HG03521 (cell line): ENCODE data around the gene CDKL2.
A peak's percentile ranks its signal among the peaks of the same experiment; 100 is the strongest.
"Not testable (repeated sequence)": the region's sequence is repeated elsewhere in the genome, so short reads cannot be mapped to it uniquely, and the experiment has no call there.

ENCODE experiments used
- ATAC-seq: cut with Tn5 transposase; IDR thresholded peaks from one replicate; pipeline ENCODE4 v1.9.1; 2021; ENCODE audit warnings: mild to moderate bottlenecking, moderate library complexity; ENCODE audit not compliant: unreplicated experiment

The CDKL2 gene

DNA sequence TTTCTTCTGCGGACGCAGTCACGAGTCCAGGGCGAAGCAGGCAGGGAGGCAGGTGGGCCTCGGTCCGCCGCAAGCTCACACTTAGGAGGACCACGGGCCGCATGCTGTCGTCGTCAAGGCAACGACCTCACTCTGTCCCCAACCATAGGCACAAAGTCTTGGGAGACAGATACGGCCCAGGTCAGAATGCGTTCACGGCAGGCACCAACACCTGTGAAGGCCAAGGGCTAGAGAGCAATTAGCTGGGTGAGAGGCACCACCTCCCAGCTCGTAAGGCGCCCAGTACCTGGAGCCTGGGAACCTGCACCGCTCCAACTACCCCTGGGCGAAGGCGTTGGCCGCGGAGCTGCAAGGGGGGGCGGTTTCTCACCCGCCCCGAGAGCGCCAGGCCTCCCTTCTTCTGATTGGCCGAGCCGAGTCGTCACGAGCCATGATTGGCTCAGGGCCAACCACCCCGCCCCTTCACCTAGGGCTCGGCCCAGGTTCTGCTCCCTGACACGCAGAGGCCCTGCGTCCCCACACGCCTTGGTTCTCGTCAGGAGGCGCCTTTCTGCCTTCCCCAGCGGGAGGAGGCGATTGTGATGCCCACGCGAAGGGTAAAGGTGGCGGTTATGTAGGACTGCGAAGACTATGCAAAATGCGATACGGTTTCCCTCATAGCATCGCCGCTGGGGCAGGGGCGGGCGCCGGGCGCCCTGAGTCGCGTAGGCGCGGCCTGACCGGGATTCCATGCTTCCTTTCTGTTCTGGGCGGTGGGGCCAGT, at the start of gene CDKL2:
Gene CDKL2, minus strand, starts transcription at position 355 of the 763 bp plus-strand sequence. CDS start 4,540 bp downstream, outside the sequence.
- peak; percentile 99 for ATAC-seq

DNA sequence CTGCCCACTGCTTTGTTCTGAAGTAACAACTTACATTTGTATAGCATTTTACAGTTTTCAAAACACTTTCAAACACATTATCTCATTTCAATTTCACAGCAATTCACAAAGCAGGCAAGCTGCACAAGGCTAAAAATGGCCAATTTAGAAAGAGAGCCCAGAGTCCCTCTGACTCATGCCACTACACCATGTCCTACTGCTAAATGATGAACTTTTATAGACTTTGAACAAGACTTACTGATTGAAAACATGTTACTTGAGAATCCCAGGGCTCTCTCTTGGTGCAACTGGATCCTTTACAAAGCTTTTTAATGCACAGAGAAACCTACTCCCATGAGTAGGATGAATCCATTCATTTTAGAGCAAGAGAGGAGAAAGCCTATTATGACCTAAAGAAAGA, 48.6 kb upstream of the CDKL2 start:
- ATAC-seq = no peak

DNA sequence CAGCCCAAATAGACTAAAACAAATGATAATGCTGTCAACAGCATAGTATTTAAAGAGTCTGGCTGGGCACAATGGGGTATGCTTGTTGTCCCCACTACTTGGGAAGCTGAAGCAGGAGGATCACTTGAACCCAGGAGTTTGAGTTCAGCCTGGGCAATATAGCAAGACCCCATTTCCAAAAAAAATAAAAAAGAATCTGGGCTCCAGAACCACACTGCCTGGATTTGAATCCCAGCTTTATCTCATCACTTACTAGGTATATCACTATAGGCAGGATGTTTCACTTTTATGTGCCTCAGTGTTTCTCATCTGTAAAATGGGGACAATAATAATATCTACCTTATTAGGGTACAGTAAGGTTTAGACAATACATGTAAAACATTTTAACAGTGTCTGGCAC, 48.1 kb upstream of the CDKL2 start:
- no peak for ATAC-seq

DNA sequence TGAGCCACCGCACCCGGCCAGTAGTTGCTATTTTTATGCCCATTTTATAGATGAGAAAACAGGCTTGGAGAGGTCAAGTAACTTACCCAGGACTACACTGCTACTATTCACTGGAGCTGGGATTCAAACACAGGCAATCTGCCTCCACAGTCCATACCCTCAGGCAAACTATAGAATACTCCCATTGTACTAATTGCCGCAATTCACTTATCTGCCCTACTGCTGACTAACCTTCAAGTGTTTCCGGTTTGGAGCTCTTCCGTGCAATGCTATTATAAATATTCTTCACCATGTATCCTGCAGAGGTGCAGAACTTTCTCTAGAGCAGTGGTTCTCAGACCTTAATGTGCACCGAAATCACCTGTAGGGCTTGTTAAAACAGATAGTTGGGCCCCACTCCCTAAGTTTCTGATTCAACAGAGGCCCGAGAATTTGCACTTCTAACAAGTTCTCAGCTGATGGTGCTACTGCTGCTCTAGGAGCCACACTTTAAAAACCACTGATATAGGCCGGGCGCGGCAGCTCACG, 44.7 kb upstream of the CDKL2 start:
- no peak for ATAC-seq

DNA sequence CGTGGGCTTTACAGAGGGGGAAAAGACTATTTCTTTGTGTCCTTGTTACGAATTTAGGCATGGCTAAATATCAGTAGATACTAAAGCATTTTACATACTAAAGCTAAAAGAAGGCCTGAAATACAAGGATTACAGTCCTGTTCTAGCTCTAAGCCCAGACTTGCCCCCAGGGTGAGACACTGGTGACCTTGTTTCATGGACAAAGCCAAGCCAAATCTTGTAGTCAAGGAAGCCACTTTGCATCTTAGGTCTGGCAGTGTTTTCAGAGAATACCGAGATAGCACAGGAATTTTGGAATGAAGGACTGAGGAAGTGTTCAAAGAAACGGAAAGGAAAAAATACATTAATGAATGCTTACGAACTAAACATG, 43.6 kb upstream of the CDKL2 start:
- no peak for ATAC-seq

DNA sequence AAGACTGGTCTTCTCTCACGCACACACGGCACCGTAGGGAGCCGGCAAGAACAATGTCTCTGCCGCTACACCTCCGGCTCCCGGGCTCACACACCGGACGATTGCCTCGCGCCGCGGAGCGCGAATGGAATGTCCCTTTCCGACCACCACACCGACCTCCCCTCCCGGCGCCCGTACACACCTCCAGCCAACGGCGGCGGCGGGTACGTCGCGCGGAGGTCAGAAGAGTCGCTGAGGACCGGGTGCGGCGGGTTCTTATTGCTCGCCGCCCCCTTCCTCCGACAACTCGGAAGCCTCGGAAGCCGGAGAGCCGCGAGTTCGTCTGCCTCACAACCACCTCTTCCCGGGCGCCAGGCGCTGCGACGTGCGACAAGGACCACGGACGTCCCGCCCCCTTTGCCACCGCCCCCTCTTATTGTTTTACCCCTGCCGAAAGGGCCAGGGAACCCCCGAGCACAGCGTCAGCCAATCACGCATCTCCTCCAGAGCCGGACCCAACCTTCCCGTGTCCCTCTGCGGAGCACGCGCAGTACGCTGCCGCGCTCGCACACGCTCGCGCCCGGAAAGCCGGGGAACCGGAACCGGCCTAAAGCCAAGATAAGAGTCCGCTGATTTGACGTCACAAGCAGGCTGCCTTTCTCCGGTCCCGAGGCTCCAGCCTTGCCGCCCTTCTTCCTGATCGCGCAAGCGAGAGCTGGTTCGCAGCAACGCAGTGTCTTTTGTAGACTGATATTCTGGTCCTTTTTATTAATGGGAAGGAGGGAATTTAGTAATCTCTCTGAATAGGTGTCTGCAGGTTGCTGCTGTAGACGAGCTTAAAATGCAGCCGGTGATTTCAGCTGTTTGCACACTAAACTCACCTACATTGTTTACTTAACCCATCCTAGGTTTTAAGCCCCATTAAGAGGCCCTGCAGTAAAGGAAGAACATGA, 43.0 kb upstream of the CDKL2 start, which contains the start of gene G3BP2:
Gene G3BP2, minus strand, starts transcription at position 385 of the 932 bp plus-strand sequence. CDS start 11,386 bp downstream, outside the sequence.
- peak; percentile 92 for ATAC-seq

DNA sequence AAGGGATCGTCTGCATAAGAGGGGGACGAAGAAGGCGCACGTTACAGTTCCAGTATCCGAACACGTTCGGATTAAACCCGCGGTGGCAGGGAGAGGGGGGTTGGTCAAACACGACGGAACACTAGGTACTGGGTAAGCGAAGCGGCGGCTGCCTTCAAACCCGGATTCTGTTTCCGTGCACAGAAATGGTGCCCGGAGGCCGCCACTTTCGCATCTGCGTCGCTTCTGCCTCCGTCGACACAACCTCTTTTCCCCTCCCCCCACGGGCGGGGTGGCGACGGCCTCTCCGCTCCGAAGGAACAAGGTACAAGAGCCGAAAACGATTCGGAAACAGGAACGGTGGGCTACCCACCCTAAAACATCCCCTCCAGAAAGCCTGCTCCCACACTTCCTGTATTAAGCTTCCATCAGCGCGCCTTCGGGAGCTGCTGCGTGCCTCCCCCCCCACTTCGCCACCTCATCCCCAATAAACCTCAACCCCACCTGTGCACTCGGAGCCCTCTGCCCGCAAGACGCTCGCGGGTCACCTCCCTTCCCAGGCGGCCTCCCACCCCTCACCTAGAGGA, 42.2 kb upstream of the CDKL2 start:
- ATAC-seq = peak; percentile 26

DNA sequence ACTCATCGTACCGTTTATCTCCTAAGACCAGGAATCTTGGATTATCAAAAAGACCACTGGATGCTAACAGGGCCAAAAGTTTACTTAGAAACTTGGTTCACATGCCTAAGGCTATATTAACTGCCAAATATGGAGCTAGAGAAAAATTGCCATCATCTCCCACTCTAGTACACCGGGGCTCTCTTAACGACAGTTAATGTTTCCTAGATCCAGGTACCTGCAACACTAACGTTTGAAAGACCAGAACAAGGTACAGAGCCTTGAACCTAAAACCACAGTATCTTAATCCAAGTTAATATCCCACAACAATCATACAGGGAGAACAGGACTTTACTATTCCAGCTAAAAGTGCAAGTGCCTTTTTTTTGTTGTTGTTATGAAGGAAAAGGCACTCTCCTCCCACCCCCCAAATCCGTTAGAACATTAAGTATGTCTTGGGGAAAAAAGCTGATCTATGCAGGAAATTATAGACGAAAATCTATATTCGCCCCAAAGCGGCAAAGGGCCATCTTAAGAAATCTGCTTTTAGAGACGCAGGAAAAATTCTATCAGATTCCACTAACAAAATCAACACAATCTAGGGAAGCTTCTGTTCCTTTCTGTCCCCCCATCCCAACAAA, 41.6 kb upstream of the CDKL2 start:
- no peak for ATAC-seq

DNA sequence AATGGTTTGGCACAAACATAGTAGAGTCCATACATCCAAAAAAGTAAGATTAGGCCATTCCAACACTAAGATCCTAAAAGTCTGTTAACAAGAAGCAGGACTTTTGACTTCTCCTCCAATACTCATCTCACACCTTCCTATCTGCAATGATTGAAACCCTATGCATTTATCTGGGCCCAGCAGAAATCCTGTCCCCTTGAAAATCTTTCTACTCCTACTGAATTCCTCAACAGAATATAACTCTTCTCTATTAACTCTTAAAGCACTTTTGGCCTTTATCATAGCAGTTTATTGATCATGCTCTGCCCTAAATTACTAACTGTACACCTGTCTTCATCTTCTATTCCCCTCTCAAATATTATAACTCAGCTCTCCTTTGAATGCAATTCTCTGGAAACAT, 38.3 kb upstream of the CDKL2 start:
- no peak for ATAC-seq

DNA sequence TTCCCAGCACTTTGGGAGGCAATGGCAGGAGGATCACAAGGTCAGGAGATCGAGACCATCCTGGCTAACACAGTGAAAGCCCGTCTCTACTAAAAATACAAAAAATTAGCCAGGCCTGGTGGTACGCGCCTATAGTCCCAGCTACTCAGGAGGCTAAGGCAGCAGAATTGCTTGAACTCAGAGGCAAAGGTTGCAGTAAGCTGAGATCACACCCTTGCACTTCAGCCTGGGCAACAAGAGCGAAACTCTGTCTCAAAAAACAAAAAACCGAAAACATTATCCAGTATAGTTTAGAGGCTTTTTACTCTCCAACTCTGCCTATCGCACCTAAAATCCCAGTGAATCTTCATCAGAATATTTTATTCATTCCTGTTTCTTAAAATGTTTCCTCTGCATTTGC, 37.3 kb upstream of the CDKL2 start:
- not testable (repeated sequence) for ATAC-seq

DNA sequence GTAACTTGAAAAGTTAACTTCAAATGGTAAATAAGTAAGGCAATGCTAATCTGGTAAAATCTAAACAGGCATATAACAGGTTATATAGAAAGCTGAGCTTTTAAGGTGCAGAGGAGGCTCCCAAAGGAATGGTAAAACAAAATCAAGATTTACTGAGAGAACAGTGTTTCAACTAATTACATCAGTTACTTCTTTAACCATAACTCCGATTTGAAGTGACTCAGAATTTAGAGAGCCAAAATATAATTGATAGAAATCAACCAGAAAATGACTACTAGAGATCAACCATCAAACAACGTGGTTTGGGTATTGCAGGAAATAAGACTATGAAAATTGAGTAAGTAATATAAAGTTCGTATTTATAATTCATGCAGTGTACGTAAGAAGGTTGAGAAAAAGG, 36.0 kb upstream of the CDKL2 start:
- no peak for ATAC-seq

DNA sequence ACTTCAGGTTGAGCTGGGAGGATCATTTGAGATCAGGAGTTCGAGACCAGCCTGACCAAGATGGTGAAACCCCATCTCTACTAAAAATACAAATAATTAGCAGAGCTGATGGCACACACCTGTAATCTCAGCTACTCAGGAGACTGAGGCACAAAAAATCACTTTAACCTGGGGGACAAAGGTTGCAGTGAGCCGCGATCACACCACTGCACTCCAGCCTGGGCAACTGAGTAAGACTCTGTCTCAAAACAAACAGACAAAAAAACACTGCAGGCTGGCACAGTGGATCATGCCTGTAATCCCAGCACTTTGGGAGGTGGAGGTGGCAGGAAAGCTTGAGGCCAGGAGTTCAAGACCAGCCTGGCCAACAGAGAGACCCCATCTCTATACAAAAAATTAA, 34.3 kb upstream of the CDKL2 start:
- not testable (repeated sequence) for ATAC-seq

DNA sequence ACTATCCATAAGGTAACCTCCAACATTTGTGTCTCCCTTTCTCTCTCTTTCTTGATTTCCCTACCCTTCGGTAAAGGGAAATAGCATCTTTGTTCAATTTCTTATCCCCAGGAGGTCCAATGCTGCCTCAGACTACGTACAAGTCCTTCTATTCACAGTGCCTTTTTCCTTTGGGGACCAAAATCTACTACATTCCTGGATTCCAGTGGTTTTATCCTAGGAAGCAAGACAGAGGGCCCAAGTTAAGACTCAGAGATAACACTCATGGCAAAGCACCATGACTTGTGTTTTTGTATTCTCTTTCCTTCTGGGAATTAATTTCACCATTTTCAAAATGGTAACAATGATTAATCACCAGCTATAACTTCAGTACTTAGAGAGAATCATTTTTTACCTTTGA, 32.3 kb upstream of the CDKL2 start:
- ATAC-seq = no peak

DNA sequence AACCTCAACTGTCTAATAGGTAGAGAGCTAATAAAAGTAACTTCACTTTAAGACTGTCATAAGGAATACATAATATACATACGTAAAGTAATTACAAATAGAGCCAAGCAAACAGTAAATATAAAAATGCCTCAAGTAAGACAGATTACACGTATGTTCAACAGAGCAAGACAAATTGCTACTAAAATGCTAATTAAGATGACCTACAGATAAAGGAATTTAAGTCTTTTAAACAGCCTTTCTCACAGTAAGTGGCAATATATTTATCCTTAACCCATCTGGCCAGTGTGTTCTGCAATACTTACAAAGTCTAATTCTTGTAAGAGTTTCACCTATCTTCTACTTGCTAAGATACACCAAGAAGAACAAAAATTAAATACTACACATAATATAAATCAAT, 30.2 kb upstream of the CDKL2 start:
- ATAC-seq = no peak

DNA sequence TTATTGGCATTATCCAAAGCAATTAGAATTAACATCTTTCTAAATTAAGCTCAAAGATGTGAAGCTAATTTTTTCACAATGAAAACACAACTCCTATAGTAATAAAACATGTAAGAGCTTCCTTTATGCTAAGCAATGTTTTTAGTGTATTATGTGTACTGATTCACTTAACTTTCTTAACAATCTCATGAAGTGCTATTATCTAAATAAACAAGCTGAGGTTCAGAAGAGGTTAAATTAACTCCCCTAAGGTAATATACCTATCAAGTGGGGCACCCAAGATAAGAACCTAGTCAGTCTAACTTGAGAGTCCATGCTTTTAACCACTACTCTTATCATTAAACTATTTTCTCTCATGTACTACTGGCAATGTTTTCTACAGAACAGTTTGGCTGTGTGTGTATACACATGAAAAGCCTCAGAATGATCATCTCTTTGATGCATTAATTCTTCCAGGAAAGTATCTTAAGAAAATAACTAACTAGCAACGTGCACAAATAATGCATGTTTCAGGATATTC, 29.2 kb upstream of the CDKL2 start:
- no peak for ATAC-seq

DNA sequence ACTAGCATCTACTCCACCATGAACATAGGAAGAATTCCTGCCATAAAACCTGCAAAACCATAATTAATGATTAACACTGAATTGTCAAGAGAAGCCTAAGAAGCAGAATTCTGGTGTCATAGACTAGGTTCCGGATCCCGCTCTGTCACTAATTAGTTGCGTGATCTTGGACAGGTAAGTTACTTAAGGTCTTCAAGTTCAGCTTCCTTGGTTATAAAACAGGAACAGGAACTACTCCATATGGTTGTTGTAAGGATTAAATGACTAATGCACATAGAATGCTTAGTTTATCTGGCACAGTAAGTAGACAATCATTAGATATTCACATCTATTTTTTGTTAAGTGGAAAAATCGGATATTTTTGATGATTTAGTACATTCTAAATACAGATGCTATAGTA, 28.5 kb upstream of the CDKL2 start:
- no peak for ATAC-seq

DNA sequence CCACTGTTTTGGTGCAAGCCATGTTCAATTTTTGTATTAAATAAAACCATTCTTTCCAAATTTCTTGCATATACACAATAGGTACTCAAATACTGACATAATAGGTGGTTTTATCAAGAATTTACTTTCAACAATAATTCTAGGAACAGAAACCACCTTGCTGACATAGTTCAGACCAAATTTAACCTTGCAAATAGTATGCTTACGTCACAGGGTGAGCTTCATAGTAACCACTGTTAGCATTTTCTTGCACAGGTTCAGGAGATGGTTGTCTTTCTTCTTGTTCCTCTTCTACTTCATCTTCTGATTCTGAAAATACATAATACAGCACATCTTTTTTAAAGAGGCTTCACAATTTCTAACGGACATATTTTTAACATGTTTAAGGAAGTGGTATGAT, 25.2 kb upstream of the CDKL2 start:
- no peak for ATAC-seq

DNA sequence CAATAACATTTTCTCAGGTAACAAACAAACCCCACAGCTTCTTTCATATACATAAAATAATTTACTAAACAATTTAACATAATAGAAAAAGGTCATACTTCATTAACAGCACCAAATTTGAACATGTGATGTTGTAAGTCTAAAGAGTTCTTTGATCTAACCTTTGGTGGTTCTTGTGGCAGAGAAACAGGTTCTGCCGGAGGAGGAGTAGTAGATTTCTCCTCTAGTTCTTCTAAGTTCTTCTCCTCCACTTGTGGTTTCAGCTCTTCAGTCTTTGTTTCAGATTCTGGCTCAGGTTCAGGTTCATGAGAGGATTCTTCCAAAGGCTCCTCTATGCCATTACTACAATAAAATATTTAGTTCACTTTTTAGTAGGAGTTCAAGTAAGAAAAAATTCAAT, 24.6 kb upstream of the CDKL2 start:
- no peak for ATAC-seq

DNA sequence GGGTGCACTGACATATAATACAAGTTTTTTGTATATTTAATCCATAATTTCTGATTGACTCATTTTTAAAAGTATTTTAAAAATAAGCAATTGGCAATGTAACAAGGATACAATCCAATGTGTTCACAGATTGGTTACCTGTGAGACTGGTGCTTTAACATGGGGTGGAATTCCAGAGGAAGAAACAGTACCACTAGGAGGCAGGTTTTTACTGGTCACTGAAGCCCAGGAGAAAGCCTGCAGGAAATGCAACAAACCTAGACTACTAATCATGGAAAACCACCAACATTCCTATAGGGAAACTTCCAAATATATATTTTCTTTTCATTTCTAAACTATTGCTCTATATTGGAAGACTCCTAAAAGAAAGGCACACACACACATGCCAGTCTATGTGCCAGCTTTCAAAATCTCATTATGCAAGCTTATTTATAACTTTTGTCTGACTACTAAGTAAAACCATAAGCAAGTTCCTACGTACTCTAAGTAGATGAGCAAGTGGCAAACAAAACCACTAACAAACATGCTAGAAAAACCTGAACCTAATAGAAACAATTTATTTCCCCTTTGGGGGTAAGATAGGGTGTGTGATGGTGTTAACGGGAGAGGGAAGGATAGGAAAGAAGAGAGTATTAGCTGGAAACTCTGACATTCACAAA, 23.6 kb upstream of the CDKL2 start:
- ATAC-seq = no peak

DNA sequence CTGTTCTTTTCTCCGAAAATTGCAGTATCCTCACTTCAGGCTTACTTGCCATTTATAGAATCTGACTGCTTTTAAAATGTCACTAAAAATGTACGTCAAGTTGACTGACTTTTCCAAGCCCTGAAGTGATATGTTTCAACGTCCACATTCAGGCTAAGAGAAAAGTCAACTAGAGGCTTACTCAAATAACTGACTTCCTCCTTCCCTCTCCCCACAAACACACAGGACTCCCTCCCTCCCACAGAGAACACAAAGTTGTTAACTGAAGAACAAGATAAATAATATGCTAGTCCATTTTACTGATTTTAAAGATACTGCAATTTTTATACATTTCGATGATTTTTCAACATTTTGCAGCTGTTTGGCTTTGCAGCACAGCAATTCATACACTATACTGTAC, 13.8 kb upstream of the CDKL2 start:
- no peak for ATAC-seq
